Right atrium auricular region (tissue), 2 donors: ENCODE results near the gene SLC1A3. TPM values are rescaled to one million over a fixed set of nuclear protein-coding genes. Genes with fewer than 3 reads are reported as not detected.

ENCODE experiments used
- DNase-seq: peaks from one replicate; pipeline ENCODE4 v3.0.0-alpha.2; 2019; ENCODE audit warnings: low spot score
- H3K27ac ChIP-seq, 2 donors: fragments of 200-600 bp; sonication (generic); 1 replicate in 1 of 2; 2 replicates in 1 of 2; pipeline ENCODE4 v1.5.1; 2016 to 2019
- H3K27me3 ChIP-seq, 2 donors: fragments of 200-600 bp; sonication (generic); one replicate each; pipeline versions ENCODE4 v1.5.1 to v1.6.0; 2017 to 2019
- H3K36me3 ChIP-seq: fragments of 200-600 bp; sonication (generic); one replicate; pipeline ENCODE4 v1.5.1; 2016
- H3K4me1 ChIP-seq, 2 donors: fragments of 200-600 bp; sonication (generic); one replicate each; pipeline versions ENCODE4 v1.5.1 to v1.6.0; 2017 to 2019
- H3K4me3 ChIP-seq, 2 donors: fragments of 200-600 bp; sonication (generic); 1 replicate in 1 of 2; 2 replicates in 1 of 2; pipeline ENCODE4 v1.5.1; 2017 to 2019; ENCODE audit warnings: mild to moderate bottlenecking in 1 of 2, moderate library complexity in 1 of 2
- H3K9me3 ChIP-seq, 2 donors: fragments of 200-600 bp; sonication (generic); one replicate each; pipeline ENCODE4 v1.5.1; 2019
- total RNA-seq, 2 donors: library from RNA; depleted of rRNA; stranded (reverse); fragments of >200 nt; gene quantifications; one replicate each; pipeline ENCODE4 v1.1.0, GENCODE V29; 2016
- TF ChIP-seq, protein P1 (sequence below), 2 donors: fragments of 200-600 bp; sonication (generic); IDR thresholded peaks; one replicate each; pipeline ENCODE4 v1.5.1; 2019; ENCODE audit warnings: antibody characterized with exemption in 2 of 2

The SLC1A3 gene
- total RNA-seq, 2 donors from 2014 or later, result 31.8 to 50.9 TPM

DNA sequence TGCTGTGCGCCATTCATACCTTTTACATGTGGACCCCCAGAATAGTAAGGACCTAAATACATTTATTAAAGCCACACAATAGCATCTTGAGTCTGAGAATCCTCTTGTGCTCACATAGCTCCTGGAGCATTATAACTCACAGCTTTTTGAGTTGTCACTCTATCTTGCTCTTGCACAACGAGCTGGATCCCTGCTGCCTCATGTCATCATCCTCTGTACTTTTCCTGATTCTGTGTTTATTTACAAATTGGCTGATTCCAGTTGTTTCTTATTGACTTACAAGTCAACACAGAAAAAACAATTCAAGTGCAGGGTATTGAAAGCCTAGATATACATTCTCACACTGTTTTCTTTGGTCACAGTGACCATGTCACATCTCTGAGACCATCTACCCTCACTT is 112.9 kb downstream of the SLC1A3 start:
- H3K27me3 ChIP-seq, result no peaks in the 10 kb centered on the region
- no peak overlapping the region for H3K4me3 ChIP-seq
- TF ChIP-seq, protein P1, sequence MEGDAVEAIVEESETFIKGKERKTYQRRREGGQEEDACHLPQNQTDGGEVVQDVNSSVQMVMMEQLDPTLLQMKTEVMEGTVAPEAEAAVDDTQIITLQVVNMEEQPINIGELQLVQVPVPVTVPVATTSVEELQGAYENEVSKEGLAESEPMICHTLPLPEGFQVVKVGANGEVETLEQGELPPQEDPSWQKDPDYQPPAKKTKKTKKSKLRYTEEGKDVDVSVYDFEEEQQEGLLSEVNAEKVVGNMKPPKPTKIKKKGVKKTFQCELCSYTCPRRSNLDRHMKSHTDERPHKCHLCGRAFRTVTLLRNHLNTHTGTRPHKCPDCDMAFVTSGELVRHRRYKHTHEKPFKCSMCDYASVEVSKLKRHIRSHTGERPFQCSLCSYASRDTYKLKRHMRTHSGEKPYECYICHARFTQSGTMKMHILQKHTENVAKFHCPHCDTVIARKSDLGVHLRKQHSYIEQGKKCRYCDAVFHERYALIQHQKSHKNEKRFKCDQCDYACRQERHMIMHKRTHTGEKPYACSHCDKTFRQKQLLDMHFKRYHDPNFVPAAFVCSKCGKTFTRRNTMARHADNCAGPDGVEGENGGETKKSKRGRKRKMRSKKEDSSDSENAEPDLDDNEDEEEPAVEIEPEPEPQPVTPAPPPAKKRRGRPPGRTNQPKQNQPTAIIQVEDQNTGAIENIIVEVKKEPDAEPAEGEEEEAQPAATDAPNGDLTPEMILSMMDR (IDR thresholded peaks at IDR 0.05), result no peak
- H3K27ac ChIP-seq, result no peak overlapping the region
- no peak for DNase-seq
- no peaks in the 10 kb centered on the region for H3K36me3 ChIP-seq
- H3K4me1 ChIP-seq, result no peaks in the 10 kb centered on the region
- no peaks in the 10 kb centered on the region for H3K9me3 ChIP-seq

DNA sequence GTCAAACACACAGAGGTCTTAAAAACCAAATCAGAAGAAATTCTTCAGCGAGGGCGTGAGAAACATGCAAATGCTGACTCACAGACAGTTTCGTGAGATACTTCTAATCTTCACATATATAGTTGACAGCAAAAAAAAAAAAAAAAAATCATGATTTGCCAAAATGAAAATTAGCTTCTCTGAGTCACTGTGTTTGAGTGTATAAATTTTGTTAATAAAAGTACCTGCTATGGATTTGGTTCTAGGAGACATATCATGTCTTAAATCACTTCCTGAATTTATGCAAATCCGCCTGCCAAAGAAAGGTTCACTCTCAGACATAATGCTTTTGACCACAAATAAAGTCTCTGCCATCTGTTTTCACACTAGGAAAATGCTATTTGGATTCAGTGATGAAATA is 114.3 kb downstream of the SLC1A3 start:
- Histone ChIP-seq H3K4me3 (no peak overlapping the region), H3K27ac (no peak overlapping the region), H3K27me3 (no peaks in the 10 kb centered on the region), H3K9me3 (no peaks in the 10 kb centered on the region), H3K4me1 (no peaks in the 10 kb centered on the region), H3K36me3 (no peaks in the 10 kb centered on the region)
- TF ChIP-seq, protein P1 (IDR thresholded peaks at IDR 0.05), result no peak
- no peak for DNase-seq

GRCh38 chr5:36721664-36722235 is 115.3 kb downstream of the SLC1A3 start:
- Histone ChIP-seq H3K4me1 (no peaks in the 10 kb centered on the region), H3K4me3 (no peak overlapping the region), H3K27me3 (no peaks in the 10 kb centered on the region), H3K27ac (no peak overlapping the region), H3K9me3 (no peaks in the 10 kb centered on the region), H3K36me3 (no peaks in the 10 kb centered on the region)
- no peak for DNase-seq
- TF ChIP-seq, protein P1 (IDR thresholded peaks at IDR 0.05), result no peak

GRCh38 chr5:36722900-36723299 is 116.5 kb downstream of the SLC1A3 start:
- H3K9me3 ChIP-seq, result no peaks in the 10 kb centered on the region
- TF ChIP-seq, protein P1 (IDR thresholded peaks at IDR 0.05), result no peak

DNA sequence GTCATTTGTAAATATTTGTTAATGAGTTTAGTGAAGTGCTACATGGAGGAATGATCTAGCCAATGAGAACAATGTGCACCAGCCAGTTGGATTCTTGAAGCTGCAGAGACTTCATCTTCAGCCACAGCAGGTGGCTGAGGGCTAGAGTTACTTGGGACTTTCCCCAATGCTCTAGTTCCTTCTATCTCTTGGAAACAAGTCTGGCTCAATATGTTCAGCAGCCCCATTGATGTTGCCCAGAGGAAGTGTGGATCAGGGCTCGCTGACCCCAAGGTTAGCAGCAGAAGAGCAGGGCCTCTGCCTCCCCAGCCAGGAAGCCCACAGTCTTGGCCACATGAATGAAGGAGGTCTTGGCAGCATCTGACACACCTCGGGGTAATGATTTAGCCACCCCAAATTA is 117.5 kb downstream of the SLC1A3 start:
- no peaks in the 10 kb centered on the region for H3K9me3 ChIP-seq
- no peaks in the 10 kb centered on the region for H3K36me3 ChIP-seq
- no peak overlapping the region for H3K4me3 ChIP-seq
- DNase-seq, result no peak
- no peaks in the 10 kb centered on the region for H3K4me1 ChIP-seq
- no peaks in the 10 kb centered on the region for H3K27me3 ChIP-seq
- TF ChIP-seq, protein P1 (IDR thresholded peaks at IDR 0.05), result no peak
- no peak overlapping the region for H3K27ac ChIP-seq

More at GRCh38 chr5:36722900-36723299, 116.5 kb downstream of the SLC1A3 start:
- no peak overlapping the region for H3K27ac ChIP-seq
- no peaks in the 10 kb centered on the region for H3K36me3 ChIP-seq
- H3K4me3 ChIP-seq, result no peak overlapping the region
- DNase-seq, result no peak
- no peaks in the 10 kb centered on the region for H3K4me1 ChIP-seq
- H3K27me3 ChIP-seq, result no peaks in the 10 kb centered on the region
